ENCODE results near the gene TUBA1B.
A peak's percentile ranks its signal among the peaks of the same experiment; 100 is the strongest.
"Not testable (repeated sequence)": the region's sequence is repeated elsewhere in the genome, so short reads cannot be mapped to it uniquely, and the experiment has no call there.

TUBA1B gene

DNA sequence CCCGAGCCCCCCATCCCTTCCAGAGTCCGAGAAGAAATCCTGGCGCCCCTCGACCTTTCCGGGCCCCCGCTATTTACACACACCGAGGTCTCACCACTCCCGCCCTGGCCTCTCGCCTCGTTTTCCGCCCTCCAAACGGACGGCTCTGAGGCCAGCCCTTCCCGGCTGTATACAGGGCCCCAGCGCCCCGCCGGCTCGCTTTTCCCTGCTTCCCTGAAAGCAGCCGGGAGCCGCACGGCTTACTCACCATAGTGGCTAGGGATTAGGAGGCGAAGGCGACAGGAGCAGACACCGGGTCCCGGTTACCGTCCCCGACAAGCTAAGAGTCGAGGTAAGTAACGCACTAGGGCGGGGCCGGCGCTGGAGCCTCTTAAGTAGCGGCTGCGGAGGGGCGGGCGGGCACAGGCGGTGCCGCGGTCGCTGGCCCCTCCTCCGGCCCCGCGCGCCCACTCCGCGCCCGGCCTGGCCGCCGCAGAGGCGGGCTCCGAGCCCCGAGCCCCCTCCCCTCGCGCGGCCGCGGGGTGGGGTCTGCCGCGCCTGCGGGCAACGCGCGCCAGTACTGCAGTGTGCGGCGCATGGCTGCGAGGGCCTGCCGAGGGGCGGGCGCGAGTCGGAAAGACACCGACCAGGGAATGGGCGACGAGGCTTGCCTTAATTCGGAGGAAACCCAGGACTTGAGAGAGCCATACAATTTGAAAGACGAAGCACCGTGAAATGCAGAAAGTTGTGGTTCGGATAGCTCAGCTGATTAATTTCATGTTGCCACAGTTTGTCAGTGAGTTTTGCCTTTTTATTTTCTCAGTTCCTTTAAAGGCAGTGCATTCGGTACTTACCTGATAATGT lies at the start of gene TUBA1B:
TUBA1B (minus strand) TSS at position 345 of the 843 bp plus-strand sequence; CDS start at position 250, 95 bp downstream.
- peak; percentile 90 for DNase-seq (ENCODE audit: low read depth)

DNA sequence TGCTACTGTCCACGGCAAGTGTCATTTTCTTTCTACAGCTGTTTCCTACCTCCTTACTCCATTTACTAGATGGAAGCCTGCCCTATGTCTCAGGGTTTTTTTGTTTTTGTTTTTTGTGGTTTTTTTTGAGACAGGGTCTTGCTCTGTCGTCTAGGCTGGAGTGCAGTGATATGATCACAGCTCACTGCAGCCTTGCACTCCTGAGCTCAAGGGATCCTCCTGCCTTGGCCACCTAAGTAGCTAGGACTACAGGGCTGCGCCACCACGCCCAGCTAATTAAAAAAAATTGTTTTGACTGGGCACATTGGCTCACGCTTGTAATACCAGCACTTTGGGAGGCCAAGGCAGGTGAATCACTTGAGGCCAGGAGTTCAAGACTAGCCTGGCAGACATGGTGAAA lies 43.0 kb upstream of the TUBA1B start:
- DNase-seq (ENCODE audit: low read depth): no peak

DNA sequence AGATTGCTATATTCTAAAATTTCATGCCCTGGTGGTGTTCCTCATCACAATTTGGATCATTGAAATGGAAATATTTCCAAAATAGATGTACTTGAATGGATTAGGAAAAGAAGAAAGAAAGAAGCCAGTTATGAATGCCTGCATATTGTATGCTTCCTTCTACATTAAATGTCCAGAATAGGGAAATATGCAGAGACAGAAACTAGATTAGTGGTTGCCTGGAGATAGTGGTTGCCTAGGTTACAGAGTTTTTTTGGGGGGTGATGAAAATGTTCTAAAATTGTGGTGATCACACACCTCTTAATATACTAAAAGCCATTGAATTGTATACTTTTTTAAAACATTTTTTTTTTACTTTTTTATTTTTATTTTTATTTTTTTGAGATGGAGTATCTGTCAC lies 39.7 kb upstream of the TUBA1B start:
- DNase-seq (ENCODE audit: low read depth): no peak

DNA sequence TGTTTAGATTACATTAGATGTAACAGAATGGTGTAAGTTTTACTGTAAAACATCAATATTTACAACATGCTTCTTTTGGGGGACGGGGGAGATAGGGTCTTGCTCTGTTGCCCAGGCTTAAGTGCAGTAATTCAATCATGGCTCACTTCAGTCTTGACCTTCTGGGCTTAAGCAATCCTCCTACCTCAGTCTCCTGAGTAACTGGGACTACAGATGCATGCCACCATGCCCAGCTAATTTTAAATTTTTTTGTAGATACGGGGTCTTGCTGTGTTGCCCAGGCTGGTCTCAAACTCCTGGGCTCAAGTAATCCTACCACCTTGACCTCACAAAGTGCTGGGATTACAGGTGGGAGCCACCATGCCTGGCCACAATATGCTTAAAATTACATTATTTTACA lies 33.9 kb upstream of the TUBA1B start:
- DNase-seq (ENCODE audit: low read depth): no peak

GRCh38 chr12:49161901-49162300 lies 30.7 kb upstream of the TUBA1B start:
- not testable (repeated sequence) for DNase-seq (ENCODE audit: low read depth)

GRCh38 chr12:49161092-49161795 lies 30.0 kb upstream of the TUBA1B start:
- no peak for DNase-seq (ENCODE audit: low read depth)

GRCh38 chr12:49160399-49160798 lies 29.2 kb upstream of the TUBA1B start:
- DNase-seq (ENCODE audit: low read depth): no peak

DNA sequence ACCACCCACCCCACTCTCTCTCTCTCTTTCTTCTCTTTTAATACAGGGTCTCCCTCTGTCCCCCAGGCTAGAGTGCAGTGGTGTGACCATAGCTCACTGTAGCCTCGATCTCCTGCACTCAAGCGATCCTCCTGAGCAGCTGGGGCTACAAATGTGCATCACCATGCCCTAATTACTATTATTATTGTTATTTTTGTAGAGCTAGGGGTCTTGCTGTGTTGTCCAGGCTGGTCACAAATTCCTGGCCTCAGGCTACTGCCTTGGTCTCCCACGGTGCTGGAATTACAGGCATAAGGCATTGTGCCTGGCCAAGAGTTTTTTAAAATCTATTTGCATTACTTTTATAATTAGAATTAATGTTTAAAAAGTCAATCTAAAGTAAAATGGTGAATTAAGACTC lies 23.0 kb upstream of the TUBA1B start:
- DNase-seq (ENCODE audit: low read depth): no peak

DNA sequence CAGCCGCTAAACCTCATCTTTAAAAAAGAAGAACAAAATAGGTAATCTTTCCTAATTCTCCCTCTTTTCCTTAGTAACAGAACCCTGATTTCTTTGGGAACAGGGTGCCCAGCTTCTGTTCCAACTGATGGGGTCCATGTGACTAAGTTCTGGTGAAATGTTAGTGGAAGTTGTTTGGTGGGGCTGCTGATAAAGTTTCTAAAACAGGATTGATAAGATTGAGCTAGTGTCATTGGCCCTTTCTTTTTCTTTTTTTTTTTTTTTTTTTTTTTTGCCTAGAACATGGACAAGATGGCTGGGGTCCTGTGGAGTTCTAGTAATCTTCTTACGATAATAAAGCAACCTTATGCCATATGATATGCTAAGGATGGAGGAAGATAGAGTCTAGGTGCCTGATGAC lies 16.2 kb upstream of the TUBA1B start:
- DNase-seq (ENCODE audit: low read depth): no peak

- no peak for DNase-seq (ENCODE audit: low read depth)
These were observed 15.2 kb upstream of the TUBA1B start for GRCh38 chr12:49146406-49146805.

DNA sequence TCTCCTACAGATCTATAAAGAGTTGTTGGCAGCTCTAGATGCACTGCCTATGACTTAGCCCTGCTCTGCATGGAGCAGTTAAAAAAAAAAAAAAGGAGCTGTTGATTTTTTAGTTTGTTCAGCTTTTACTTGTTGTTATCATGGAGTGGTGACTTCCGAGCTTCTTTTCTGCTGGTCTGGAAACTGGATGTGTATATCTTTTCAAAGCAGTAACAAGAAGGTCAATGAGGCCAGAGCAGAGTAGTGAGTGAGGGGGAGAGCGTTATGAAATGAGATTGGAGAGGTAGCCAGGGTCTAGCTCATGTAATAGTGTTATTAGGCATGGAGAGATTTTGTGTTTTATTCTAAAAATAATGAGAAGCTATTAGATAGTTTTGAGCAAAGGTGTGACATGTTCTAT lies 13.2 kb upstream of the TUBA1B start:
- DNase-seq (ENCODE audit: low read depth): no peak

GRCh38 chr12:49138999-49139398 lies 7.8 kb upstream of the TUBA1B start:
- DNase-seq (ENCODE audit: low read depth): no peak

DNA sequence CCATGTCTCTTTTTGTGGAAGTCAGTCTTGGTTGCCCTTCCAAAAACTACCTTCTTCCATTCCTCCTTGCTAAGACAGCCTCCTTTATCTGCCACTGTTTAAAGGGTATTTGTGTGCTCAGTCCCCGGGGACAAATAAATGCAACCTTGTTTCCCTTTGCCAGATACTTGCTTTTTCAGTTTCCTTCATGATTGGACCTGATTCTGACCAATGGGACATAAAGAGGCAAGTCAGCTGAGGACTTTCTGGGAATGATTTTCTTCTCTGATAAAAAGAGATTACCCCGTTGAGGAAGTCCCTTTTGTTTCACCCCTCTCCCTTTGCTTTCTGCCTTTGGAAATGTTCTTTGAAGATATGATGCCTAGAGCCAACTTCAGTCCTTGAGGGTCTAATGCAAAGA lies 7.4 kb upstream of the TUBA1B start:
- DNase-seq (ENCODE audit: low read depth): no peak

DNA sequence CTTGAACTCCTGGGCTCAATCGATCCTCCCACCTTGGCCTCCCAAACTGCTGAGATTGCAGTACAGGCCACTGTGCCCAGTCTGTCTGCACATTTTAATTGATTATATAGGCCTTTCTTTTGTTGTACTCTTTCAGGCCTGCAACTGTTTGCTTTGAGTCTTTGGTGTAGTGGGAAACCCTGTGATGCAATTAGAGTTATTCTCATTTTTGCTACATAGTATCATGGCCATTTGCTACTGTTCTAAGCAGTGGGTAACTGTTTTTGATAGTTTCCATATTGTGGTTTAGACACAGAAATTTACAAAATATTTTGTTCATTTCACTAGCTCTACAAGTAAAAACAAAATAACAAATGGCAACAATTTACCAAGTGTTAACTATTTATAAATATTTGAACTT lies 6.3 kb upstream of the TUBA1B start:
- no peak for DNase-seq (ENCODE audit: low read depth)

- DNase-seq (ENCODE audit: low read depth): not testable (repeated sequence)
These were observed 5.8 kb upstream of the TUBA1B start for GRCh38 chr12:49136997-49137396.

GRCh38 chr12:49133590-49133989 lies 2.4 kb upstream of the TUBA1B start:
- DNase-seq (ENCODE audit: low read depth): no peak

GRCh38 chr12:49133014-49133413 lies 1.8 kb upstream of the TUBA1B start:
- no peak for DNase-seq (ENCODE audit: low read depth)

GRCh38 chr12:49131894-49132461 lies 783 bp upstream of the TUBA1B start:
- peak; percentile 53 for DNase-seq (ENCODE audit: low read depth)

GRCh38 chr12:49130151-49131050 lies 794 bp downstream of the TUBA1B start:
- DNase-seq (ENCODE audit: low read depth): peak; percentile 95

GRCh38 chr12:49129332-49130150 lies 1.7 kb downstream of the TUBA1B start:
- DNase-seq (ENCODE audit: low read depth): no peak

DNA sequence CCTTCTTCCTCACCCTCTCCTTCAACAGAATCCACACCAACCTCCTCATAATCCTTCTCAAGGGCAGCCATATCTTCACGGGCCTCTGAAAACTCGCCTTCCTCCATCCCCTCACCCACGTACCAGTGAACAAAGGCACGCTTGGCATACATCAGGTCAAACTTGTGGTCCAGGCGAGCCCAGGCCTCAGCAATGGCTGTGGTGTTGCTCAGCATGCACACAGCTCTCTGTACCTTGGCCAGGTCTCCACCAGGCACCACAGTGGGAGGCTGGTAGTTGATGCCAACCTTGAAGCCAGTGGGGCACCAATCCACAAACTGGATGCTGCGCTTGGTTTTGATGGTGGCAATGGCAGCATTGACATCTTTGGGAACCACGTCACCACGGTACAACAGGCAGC lies 3.2 kb downstream of the TUBA1B start:
- DNase-seq (ENCODE audit: low read depth): not testable (repeated sequence)
